NCI-H226 (cell line): ENCODE data around the gene ARL3.

Experiments used
- DNase-seq: peaks from one replicate; pipeline ENCODE4 v3.0.0-alpha.2; 2015

Gene ARL3

DNA sequence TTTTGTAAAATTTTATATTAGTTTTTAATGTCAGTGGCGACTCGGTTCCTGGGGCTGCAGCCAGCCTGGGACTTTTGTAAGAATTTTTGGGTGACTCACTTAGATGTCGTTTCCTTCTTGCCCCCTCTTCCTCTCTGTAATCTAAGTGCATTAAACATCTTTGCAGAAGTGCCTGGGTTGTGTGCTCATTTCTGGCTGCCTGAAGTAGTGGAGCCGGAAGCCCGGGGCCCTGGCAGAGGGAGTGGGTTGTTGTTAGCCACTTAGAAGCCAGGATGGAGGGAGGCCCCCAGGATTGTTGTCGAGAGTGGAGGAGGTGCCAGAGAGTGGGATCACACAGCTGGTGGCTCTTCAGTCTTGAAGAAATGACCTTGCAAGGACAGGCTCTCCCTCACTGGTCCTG lies 80.9 kb downstream of the ARL3 start:
- peak; percentile 50 for DNase-seq

DNA sequence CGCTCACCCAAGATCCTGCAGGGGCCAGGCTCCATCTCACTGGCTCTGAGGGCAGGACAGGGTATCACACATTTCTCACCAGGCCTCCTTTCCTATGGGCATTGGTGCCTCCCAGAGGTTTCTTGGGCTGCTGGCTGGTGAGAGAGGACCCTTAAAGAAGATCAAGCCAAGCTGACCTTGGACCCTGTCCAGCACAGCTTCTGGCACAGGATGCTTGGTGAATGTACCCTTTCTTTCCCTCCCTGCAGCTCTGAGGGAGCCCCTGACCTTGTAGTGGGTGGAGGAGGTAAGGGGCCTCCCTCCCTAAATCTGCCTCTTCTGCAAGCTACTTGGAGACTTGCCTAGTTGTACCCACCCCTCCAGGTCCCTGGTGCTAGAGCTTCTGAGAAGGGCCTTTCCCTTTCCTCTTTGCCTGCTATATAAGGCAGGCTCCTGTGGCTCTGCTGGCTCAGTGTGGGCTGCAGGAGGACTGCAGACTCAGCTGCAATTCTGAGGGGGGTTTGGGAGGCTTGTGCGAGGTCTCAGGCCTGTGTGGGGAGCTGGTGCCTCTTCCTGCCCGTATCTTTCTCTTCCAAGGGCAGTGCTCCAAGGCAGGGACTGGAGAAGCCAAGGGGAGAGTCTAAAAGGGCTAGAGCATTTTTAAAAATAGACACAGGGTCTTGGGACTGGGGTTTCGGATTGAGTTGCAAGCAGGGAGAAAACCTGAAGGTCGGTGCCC lies 81.6 kb downstream of the ARL3 start:
- DNase-seq: peak; percentile 54

DNA sequence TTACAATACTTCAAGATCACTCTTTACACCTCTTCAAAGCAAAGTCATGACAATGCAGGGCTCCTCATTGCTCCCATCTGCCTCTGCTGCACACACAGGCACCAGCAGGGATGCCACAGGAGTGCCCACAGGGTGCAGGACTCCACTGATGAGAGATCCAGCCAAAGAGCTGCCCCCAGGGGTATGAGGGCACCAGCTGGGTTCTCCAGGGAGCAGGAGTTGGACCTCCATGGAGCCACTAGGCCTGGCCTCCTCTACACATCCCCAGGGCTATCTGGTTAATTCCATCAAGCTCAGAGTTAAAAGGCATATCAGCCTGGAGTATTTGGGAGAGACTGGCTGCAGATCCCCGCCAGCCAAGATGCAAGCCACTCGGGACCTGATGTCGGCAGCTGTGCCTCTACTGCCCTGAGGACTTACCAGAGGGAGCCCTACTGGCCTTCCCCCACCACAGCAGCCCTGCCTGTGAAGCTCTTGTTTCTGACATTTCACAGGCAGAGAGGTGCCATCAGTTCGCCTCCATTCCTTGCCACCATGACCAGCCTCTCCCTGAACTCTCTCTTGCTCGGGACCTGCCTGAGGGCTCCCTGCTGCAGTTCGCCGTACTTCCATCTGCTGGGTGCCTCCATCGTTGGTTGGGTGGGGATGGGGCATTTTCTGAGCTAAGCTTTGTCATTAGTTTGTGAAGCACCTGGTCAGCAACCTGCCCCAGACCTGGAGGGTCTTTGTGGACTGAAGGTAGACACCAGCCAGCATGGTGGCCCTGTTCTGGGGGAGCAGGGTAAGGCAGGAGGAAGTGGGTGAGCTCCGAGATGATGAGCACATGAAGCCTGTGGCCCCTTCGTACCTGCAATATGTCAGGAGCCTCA lies 82.4 kb downstream of the ARL3 start:
- DNase-seq: no peak

DNA sequence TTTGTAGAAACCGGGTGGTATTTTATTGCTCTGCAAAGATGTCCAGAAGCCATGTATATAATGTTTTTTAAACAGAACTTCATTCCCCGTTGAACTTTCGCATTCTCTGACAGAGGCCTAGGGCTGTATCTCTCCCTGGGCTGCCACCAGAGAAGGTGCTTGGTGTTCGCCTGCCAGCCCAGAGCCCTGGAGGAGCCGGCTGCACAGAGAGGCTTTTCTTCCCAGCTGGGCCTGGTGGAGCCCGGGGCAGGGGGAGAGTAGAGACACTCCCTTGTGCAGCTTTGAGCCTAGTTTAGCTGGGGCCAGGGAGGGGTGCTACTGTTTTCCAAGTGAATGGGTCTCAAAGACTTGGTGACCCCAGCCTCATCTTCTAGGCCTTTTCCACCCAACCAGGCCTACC lies 83.5 kb downstream of the ARL3 start:
- DNase-seq: no peak

DNA sequence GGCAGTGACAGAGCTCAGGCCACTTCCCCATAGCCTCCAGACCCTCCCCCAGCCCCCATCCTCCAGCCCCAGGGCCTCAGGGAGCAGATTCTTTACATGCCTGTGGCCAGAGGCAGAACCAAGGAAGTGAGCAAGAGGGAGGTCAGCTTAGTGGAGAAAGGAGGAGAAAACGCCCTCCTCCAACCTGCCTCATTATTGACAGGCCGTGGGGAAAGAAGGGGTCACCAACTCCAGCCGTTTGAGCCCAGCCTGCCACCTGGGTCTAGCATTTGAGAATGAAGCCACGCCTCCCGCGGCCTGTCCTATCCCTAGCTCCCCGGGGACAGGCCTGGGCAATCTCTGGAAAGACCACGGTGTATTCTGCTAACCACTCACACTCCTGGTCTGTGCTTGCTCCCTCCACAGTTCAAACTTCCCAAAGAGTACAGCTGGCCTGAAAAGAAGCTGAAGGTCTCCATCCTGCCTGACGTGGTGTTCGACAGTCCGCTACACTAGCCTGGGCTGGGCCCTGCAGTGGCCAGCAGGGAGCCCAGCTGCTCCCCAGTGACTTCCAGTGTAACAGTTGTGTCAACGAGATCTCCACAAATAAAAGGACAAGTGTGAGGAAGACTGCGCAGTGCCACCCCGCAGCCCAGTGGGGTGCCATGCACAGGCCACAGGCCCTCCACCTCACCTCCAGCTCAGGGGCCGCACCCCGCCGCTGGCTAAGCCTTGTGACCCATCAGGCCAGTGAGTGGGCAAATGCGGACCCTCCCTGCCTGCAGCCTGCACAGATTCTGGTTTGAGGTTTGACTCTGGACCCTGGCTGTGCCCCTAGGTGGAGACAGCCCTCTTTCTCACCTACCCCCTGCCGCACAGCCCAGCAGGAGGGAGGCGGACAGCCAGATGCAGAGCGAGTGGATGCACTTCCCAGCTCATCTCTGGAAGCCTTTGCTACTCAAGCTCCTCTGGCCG lies 84.3 kb downstream of the ARL3 start:
- peak; percentile 93 for DNase-seq

DNA sequence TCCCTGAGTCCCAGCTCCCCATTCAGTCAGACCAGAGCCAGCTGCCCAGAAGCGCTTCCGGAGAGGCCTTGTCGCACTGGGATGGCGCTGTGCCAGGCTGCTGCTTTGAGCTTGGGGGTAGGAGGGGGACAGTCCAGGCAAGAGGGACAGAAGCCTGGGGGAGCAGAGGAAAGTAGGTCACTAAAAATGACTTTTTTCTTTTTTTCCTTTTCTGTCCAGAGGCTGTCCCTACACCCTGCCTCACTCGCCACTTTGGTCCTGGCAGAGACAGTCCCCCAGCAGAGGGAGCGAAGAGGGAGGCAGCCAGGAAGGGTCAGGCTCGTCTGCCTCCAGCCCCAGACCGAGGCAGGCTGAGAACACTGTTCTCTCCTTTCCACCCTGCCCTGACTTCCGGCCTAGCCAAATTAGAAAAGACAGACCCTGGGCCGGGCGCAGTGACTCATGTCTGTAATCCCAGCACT lies 85.7 kb downstream of the ARL3 start:
- no peak for DNase-seq

DNA sequence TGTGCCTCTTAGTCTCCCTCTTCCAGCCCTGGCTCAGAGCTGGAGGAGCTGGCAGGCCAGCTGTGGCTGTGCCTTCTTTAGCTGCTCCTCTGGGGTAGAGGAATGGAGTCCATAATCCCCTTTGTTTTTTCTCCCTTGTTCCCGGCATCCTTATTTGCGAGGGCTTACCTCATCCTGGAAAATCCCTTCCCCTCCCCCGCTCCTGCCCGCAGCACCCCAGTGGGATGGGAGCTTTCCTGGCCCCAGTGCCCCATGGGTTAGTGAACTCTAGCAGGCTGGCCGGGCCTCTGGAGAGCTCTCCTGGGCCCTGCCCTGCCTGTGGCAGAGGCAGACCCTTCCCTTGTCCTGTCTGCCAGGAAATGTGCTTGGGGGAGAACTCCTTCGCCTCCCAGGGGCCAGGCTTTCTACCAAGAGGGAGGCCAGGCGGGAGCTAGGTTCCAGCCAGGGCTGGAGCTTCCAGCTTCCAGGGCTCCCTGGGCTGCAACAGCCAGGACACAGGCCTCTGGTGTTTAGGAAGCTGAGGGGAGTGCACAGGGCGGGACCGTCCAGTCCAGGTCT lies 86.4 kb downstream of the ARL3 start:
- peak; percentile 82 for DNase-seq

DNA sequence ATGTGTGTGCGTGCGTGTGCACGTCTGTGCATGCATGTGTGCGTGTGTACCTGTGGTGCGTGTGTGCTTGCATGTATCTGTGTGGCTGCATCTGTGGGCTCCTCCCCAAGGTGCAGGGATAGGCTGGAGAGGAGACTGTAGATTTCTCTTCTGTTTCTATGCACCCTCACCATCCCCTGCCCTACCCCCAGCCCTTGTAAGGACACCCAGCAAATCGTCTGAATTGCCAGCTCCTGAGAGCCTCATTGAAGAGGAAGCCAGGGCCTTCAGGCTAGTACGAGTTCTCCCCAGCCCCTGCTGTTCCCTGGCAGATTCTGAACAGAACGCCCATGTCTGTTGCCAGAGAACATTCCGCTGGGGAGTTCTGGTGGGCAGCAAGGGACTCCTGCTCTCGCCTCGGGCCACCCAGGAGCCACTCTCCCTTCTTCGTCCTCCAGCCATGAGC lies 86.9 kb downstream of the ARL3 start:
- DNase-seq: no peak

DNA sequence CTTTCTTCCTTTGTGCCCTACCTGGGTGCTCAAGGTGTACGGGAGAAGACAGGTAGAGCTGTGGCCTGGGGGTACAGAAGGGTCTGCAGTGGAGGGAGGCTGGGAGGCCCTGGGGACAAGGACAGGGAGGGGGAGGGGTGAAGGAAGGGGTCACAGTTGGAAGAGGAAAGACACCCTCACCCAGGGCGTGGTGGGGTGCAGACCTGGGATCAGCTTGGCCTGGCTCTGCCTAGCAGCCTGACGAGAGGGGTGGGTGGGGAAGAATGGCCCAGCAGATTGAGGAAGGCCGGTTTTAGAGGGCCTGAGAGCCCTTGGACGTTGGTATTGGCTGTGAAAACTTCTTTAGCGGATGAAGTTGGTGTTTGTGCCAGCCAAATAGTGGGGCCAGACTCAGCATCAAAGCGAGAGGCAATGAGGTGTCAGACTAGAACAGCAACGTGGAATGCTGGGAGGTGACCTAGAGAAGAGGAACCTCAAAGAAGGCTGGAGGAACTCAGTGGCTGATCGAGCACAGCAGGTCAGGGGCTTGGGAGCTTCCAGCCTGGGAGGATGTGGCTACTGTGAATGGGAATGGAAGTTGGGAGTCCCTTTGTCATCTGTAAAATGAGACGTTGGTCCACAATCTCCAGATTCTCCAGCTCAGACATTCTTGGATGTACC lies 88.0 kb downstream of the ARL3 start:
- DNase-seq: no peak

DNA sequence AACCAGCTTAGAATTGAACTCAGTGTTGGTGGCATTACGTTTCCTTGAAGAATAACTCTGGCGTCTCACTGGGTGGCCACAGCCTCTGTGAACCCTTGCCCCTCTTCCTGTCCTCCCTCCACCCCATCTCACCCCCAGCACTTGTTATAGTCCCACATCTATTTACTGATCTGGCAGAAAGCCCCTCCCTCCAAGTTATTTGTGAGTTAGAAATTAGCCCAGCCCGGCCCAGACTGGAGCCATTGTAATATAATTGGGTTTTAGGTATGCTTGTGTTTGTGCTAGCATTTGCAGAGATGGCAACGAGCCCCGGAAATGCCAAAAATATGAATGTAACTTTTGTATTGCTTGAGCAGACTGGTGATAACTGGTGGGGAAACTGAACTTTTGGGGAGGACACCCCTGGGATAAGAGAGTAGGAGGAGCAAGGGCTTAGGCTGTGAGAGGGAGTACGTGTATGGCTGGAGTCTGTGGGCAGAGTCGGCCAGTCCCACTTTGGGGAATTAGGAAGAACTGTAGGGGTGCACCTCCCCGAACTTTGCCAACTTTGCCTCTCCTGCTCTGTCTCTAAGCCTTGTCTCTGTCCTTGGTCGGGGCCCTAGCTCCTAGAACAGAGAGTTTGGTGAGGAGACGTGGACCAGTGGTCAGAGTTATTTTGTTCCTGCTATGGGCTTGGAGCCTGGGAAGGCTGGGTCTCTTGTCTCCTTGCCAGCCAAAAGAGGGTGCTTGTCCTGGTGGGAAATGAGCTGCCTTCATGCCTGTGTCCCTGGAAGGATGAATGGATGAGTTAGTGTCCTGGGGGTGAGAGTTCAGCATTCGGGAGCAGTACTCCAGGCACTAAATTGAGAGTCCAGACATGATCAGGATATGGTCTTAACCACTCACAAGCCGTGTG lies 89.2 kb downstream of the ARL3 start:
- DNase-seq: peak; percentile 56

DNA sequence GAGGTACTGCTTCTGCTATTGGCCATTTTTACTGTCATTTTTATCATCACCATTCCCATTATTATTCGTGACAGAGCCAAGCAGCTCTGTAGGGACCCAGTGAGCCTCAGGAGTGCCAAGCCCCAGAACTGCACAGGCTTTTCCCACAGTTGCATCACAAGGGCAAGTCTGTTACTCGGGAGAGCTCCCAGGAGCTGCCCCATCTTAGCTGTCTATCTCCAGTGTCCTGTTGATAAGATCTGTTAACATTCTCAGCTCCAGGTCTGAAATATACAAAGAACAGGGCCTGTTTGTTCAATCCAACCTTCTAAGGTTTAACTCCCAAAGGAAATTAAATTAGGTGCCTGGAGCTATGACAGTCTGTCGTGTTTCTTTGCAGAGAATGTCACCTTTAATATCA lies 90.1 kb downstream of the ARL3 start:
- no peak for DNase-seq
